ENCODE measurements around the gene EBF3. TPM values are rescaled to one million over a fixed set of nuclear protein-coding genes. Genes with fewer than 3 reads are reported as not detected.

Gene EBF3
- total RNA-seq, 1 donor from 2014 or later: not detected

- DNase-seq (ENCODE audit: low read depth): no peak
- TF ChIP-seq CTCF (IDR thresholded peaks at IDR 0.05; ENCODE audit: insufficient read depth, low read length, poor library complexity, severe bottlenecking): no peak
- H3K36me3 ChIP-seq (ENCODE audit: control insufficient read depth, insufficient read depth, low read length): no peaks in the 10 kb centered on the region
- no peak overlapping the region for H3K4me3 ChIP-seq (ENCODE audit: low read depth, low read length)
- peaks cover 70% of the 10 kb centered on the region for H3K27me3 ChIP-seq (ENCODE audit: control insufficient read depth, insufficient read depth, low read length)
Observed at GRCh38 chr10:129972966-129973673, 9.0 kb upstream of the EBF3 start.

GRCh38 chr10:129972145-129972965 lies 8.3 kb upstream of the EBF3 start:
- no peak for TF ChIP-seq CTCF (IDR thresholded peaks at IDR 0.05; ENCODE audit: insufficient read depth, low read length, poor library complexity, severe bottlenecking)
- H3K36me3 ChIP-seq (ENCODE audit: control insufficient read depth, insufficient read depth, low read length): no peaks in the 10 kb centered on the region
- DNase-seq (ENCODE audit: low read depth): no peak
- H3K4me3 ChIP-seq (ENCODE audit: low read depth, low read length): no peak overlapping the region
- H3K27me3 ChIP-seq (ENCODE audit: control insufficient read depth, insufficient read depth, low read length): peaks cover 78% of the 10 kb centered on the region

GRCh38 chr10:129971381-129972144 lies 7.5 kb upstream of the EBF3 start:
- TF ChIP-seq CTCF (IDR thresholded peaks at IDR 0.05; ENCODE audit: insufficient read depth, low read length, poor library complexity, severe bottlenecking): no peak
- Histone ChIP-seq H3K36me3 (ENCODE audit: control insufficient read depth, insufficient read depth, low read length) (no peaks in the 10 kb centered on the region), H3K27me3 (ENCODE audit: control insufficient read depth, insufficient read depth, low read length) (peaks cover 83% of the 10 kb centered on the region), H3K4me3 (ENCODE audit: low read depth, low read length) (no peak overlapping the region)
- DNase-seq (ENCODE audit: low read depth): no peak

- Histone ChIP-seq H3K36me3 (ENCODE audit: control insufficient read depth, insufficient read depth, low read length) (no peaks in the 10 kb centered on the region), H3K4me3 (ENCODE audit: low read depth, low read length) (no peak overlapping the region), H3K27me3 (ENCODE audit: control insufficient read depth, insufficient read depth, low read length) (peaks cover 87% of the 10 kb centered on the region)
- no peak for TF ChIP-seq CTCF (IDR thresholded peaks at IDR 0.05; ENCODE audit: insufficient read depth, low read length, poor library complexity, severe bottlenecking)
- DNase-seq (ENCODE audit: low read depth): no peak
Observed at GRCh38 chr10:129970465-129971364, 6.6 kb upstream of the EBF3 start.

GRCh38 chr10:129969911-129970464 lies 5.9 kb upstream of the EBF3 start:
- Histone ChIP-seq H3K36me3 (ENCODE audit: control insufficient read depth, insufficient read depth, low read length) (no peaks in the 10 kb centered on the region), H3K27me3 (ENCODE audit: control insufficient read depth, insufficient read depth, low read length) (peaks cover 91% of the 10 kb centered on the region), H3K4me3 (ENCODE audit: low read depth, low read length) (no peak overlapping the region)
- DNase-seq (ENCODE audit: low read depth): no peak
- TF ChIP-seq CTCF (IDR thresholded peaks at IDR 0.05; ENCODE audit: insufficient read depth, low read length, poor library complexity, severe bottlenecking): no peak

Measured in kidney epithelial cell (primary cell).